NCI-H2196 (cell line): Measurements from ENCODE around the gene PARPBP.
"Not testable (repeated sequence)": the region's sequence is repeated elsewhere in the genome, so short reads cannot be mapped to it uniquely, and the experiment has no call there.

Source experiments
- DNase-seq: peaks from one replicate; lab custom pipeline; 2025; ENCODE audit not compliant: unreplicated experiment; lab: John Stamatoyannopoulos, UW

Gene PARPBP

DNA sequence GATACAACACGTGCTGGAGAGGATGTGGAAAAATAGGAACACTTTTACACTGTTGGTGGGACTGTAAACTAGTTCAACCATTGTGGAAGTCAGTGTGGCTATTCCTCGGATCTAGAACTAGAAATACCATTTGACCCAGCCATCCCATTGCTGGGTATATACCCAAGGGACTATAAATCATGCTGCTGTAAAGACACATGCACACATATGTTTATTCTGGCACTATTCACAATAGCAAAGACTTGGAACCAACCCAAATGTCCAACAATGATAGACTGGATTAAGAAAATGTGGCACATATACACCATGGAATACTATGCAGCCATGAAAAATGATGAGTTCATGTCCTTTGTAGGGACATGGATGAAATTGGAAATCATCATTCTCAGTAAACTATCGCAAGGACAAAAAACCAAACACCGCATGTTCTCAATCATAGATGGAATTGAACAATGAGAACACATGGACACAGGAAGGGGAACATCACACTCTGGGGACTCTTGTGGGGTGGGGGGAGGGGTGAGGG, 27.1 kb downstream of the PARPBP start:
- DNase-seq: not testable (repeated sequence)

DNA sequence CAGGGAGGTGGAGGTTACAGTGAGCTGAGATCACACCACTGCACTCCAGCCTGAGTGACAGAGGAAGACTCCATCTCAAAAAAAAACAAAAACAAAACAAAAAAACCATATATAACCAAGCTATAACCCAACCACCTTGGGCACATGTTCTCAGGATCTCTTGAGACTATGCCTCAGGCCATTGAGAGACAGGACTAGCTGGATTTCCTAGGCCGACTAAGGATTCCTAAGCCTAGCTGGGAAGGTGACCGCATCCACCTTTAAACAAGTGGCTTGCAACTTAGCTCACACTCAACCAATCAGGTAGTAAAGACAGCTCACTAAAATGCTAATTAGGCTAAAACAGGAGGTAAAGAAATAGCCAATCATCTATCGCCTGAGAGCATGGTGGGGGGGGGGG, 35.2 kb downstream of the PARPBP start:
- not testable (repeated sequence) for DNase-seq

DNA sequence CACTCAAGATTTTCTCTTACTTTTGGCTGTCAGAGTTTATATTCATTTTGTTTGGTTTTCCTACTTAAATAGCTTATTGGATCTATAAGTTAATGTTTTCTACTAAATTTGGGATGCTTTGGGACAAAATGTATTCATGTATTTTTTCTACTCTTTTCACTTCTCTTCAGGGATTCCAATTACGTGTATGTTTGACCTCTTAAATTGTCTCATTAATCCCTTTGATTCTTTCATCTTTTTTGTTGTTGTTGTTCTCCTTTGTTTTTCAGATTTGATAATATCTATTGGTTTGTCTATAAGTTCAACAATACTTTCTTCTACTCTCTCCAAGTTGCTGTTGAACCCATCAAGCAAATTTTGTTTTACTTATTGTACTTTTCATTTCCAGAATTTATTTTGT, 43.4 kb downstream of the PARPBP start:
- DNase-seq: no peak

DNA sequence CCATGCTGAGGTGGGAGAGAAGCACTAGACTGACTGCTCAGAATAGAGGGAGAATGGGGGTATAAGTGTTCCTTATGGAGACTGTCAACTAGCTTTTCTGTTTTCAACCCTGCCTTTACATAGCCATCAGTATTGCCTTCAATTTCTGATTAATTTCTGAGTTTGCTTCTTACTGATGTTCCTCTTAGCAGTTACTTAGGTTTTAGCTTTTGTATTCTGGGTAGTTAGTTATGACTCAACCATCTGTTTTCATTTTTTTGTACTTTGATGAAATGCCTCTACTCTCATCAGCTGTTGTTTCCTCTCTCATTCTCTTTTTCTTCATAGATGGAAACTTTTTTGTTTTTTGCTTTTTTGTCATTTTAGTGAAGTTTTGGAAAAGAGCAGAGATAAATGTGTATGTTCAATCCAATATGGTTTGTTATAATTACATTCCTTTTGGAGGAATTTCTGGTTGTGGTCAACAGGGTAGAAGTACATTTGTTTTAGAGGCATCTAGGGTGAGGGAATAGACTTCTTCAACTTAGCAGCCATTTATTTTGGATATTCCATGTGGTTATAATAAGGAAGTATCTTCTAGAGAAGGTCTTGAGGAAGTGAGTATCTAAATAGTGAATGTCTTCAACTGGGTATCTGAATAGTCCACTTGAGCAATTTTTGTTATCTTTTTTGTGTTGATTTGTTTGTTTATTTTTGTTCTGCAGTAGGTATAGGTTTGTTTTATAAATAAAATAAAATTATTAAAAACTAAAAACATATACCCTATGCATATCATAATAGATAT, 48.0 kb downstream of the PARPBP start:
- DNase-seq: no peak

DNA sequence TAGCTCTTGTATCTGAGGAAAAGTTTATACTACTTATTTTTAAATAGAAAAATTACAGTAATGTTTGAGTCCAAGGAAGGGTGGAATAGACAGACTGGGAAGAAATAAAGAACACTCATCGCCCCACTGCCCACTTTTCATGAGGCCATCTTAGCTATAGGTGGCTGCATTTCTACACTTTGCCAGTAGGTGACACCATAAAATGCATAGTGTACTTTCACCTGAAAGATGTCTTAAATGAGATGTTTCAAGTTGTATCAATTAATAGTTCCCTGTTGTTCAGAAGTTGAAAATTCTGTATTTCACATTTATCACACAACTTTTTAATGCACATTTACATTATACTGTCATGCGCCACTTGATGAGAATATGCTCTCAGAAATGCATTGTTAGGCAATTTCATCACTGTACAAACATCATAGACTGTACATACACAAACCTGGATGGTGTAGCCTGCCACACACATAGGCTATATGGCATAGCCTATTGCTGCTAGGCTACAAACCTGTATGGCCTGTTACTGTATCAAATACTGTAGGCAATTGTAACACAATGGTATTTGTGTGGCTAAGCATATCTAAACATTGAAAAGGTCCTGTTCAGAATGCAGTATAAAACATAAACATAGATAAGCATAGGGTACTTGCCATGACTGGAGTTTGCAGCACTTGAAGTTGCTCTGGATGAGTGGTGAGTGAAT, 50.1 kb downstream of the PARPBP start:
- no peak for DNase-seq

DNA sequence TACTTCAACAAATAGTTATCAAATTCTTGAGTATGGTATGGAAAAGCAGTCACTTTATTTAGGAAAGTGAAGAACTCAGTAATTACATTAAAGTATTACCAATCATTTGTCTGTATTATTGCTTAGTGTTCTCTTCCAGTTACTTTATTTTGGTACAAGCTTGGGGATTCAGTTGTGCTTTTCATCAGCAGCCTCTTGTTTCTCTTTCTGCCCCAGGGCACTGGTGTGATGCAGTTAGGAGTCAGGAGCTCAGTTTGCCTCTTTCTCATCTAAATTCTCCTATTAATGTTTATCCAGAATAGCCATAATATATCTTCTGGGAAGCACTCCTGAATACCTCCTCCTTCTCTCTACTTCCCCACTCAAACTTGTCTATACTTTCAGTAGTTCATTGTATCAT, 52.0 kb downstream of the PARPBP start:
- no peak for DNase-seq

DNA sequence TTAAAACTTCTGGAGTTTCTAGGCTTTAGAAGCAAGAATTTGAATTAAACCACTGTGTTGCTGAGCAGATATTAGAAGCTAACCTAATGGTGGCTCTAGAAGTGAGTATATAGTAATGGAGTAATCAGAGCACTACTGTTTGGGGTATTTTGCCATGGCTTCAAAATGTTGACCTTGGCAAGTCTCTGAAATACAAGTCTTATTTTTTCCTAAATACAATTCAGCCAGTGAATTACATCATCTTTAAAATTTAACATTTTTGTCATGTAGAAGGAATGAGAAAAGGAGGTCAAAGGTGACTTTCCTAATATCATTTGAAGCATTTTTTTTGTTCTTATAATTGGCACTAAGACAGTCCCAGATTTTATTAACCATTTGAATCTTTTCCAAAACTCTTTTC, 52.5 kb downstream of the PARPBP start:
- DNase-seq: no peak

DNA sequence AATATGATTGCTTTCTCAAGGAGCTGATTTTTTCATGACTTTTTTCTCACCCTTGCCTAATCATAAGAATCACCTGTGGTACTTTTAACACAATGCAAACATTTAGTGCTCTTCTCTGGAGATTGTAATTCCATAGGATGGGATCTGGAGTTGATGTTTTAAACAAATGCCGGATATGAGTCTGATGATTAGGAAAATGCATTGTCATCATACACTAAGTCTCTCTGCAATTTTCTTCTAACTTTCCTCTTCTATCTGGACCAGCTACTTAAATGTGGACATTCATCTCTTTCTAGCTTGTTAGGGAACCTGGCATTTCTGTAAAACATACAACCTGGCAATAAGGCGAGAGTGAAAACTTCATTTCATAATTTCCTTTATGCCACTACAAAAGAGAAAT, 54.1 kb downstream of the PARPBP start:
- no peak for DNase-seq

DNA sequence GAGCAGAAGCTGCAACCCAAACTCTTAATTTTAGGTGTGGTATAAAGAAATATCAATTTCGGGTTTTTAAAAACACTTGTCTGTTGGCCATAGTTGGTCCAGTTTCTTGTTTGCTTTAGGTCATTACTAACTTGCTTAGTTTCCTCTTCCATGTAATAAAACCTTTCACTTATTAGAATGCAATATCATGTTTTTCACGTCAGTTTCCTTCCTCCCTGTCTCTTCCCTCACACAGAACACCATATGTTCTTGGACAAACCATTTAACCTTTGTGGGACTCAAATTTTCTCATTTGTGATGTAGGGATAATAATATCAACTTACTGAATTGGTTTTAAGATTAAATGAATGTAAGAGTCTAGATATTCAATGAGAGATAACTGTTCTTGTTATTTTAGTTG, 54.8 kb downstream of the PARPBP start:
- DNase-seq: no peak

DNA sequence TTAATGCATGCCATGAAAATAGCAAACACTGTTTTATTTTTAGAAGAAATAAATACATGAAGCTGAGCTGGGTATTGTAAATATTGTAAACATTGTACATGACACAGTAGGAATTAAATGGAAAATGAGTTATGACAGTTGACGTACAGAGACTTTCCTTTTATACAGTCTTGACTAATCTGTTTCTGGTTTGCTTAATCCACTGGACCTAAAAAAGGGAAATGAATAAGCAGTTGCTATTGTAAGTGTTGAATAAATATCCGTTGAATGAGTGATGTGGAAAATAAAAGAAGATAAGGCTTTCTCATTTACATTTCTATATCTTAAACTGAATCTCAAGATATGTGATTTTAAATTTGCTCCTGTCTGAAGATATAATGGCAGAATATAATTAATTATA, 62.7 kb downstream of the PARPBP start:
- DNase-seq: no peak

DNA sequence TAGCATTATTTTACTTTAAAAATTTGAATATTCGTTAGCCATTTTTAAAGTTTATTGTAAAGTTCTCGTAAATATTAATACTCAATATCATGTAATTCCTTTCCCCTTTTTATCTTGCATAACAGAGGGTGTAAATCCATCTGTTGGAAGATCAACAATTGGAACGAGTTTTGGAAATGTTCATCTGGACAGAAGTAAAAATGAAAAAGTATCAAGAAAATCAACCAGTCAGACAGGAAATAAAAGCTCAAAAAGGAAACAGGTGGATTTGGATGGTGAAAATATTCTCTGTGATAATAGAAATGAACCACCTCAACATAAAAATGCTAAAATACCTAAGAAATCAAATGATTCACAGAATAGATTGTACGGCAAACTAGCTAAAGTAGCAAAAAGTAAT, 75.8 kb downstream of the PARPBP start:
- no peak for DNase-seq

DNA sequence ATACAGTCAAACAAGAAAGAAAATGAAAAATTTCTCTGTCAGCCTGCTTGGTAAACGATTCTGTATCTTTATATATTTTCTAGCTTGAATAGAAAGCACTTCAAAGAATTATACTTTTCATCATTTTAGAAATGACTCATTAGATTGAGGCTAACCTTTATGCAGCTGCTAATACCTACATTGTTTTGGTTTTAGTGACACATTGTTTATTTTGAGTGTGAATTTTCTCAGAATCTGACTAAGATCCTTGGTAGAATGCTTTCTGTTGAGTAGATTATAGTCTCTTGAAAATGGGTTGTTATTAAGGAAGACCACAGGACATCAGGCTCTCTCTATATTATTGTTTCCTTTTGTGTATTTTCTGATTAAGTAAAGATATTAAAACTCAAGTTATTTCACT, 77.8 kb downstream of the PARPBP start, which contains the start of gene PMCH:
TSS of gene PMCH (minus strand) at position 45 of the 400 bp plus-strand sequence. CDS start 63 bp downstream, outside the sequence.
- DNase-seq: no peak

DNA sequence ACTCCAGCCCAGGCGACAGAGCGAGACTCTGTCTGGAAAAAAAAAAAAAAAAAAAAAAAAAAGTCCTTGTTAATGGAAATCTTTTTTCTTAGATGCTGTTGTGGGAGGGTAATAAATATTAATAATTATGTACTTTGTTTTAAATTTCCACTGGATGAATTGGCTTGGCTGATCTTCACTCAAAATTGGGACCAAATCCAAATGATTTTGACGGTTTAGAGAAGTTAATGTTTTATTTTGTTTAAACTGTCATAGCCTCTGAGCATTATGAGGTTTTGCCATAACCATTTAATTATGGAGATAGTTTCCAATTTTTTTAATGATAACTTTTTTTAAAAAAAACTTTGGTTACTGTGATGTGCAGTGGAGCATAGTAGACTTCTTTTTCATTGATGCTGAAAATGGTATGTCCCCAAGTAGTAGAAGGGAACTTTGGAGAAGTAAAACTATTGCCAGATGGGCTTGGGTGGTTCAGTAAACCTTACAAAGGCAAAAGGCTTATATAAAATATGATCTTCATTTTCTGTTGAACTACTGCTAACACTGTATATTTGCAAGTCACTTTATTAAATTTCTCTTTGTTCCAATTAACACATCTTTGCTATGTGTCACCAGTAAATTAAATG, 81.6 kb downstream of the PARPBP start:
- no peak for DNase-seq

DNA sequence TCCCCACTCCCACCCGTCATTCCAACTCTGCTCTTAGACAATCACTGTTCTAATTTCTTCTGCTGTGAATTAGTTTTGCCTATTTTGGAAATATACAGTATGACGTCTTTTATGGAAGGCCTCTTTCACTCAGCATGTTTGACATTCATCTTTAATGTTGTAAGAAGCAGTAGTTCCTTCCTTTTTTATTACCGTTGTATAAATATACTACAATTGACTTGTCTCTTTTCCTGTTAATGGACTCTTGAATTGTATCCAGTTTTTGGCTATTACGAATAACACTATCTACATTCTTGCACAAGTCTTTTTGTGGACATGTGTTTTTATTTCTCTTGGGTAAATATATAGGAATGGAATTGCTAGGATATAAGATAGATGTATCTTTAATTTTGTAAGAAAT, 82.6 kb downstream of the PARPBP start:
- no peak for DNase-seq

DNA sequence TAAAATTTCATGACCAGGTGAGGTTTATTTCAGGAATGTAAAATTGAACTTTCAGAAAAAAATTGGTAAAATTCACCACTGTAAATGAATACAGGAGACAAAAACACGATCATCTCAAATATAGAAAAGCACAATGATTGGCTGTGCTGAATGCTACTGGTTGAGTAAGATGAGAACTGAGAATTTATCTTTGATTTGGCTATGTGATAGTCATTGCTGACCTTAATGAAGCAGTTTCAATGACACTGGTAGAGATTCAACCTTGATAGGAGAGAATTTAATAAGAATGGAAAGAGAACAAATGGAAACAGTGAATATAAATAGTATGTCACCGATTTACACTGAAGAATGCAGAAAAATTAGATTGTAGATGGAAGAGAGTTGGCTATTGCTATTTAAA, 84.0 kb downstream of the PARPBP start:
- DNase-seq: no peak

DNA sequence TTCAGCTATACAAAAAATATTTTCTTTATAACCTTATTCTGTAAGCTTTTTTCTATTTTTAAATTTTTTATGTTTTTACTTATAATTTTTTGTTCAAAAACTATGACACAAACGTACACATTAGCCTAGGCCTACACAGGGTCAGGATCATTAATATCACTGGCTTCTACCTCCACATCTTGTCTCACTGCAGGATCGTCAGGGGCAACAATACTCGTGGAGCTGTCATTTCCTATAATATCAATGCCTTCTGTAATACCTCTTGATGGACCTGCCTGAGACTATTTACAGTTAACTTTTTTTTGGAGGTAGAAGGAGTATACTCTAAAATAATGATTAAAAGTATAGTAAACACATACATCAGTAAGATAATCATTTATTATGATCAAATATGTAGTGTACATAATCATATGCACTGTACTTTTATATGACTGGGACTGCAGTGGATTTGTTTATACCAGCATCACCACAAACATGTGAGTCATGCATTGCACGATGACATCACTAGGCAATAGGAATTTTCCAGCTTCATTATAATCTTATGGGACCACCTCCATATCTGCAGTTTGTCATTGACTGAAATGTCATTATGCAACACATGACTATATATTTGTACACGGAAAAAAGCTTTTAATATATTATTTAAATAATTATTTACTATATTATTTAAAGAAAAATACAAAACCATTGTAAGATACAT, 96.2 kb downstream of the PARPBP start:
- DNase-seq: no peak

DNA sequence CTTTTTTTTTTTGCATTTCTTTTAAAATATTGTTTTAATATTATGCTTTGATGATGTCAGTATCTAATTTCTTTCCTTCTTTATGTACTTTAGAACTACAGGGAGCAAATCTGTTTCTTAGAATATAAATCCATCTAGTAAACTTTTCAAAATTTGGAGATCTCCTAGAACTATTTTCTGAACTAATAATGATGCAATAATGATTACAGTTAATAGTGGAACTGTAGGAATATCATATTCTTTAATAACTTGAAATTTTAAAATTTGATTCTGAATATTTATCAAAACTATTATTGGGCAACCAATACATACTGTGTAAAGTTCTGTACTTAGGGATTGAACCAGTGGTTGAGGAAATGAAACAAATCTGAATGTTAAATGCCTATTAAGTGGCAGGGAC, 100.8 kb downstream of the PARPBP start:
- DNase-seq: no peak

DNA sequence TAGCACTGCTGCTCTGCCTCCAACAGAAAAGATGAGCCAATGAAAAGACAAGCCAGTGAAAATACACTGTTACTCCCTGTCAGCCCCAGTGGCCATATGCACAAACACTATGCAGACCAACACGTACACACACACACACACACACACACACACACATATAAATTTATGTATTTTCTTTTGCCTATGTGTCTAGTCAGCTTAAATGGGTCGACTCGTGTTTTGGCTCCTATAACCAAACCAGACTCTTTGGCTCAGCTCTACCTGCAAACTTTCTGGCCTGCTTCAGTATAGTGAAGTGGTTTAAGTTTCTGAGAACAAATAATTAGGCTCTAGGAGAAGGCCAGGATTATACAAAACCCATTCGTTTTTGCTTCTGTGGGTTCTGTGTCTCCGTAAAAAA, 108.0 kb downstream of the PARPBP start:
- DNase-seq: no peak

DNA sequence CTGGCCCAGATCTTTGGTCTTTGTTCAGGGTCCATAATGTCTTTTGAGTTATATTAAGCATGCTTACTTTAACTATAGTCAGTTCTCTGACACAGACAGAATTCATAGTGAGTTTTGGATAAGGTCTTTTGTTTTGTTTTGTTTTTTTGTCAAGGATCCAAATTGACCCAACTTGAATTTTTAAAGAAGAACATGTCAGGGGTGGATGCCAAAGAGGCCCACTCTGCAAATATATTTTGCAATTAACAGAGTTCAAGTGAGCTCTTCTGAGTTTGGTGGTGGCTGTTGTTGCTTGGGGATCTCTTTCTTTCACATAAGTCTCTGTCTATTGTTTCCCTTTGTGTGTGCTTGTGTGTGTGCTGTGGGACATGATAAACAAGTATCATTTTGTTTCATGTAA, 112.1 kb downstream of the PARPBP start:
- DNase-seq: no peak

DNA sequence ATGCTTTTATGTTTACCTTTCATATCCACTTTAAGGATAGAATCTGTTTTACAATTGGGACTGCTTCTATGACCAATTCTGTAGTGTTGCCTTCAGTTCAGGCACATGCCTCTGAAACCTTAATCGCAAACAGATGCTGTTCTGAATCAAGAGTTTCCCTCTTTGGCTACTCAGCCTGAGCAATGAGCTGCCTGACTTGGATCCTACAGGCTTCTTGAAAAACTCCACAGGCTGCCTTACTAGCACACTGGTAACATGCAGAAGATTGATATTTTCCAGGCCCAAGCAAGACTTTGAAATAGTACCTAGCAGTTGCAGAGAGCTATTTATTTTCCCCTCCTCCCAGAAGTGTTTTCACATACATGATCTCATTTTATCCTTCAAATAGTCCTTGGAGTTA, 112.5 kb downstream of the PARPBP start:
- DNase-seq: no peak

DNA sequence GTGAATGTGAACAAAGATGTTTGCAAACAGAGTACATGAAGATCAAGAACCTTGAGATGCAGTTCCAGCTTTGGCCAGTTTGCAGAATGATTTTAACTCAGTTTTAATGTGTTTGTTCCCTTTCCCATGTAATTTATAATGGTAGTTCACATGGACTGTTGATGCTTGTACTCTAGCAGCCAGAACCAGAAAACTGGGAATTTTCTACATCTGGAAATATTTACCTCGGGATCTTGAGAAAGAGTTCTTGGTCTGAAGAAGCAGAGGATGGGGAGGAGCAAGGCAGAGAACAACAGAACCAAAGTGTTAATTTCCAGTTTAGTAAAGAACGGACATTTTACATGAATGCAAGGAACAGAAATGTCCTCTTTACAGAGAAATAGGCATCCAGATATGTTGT, 114.6 kb downstream of the PARPBP start:
- DNase-seq: no peak
